IMR-90 (cell line): Measurements from ENCODE around the gene FFAR3. TPM values are rescaled to one million over a fixed set of nuclear protein-coding genes. Genes with fewer than 3 reads are reported as not detected.
A peak's percentile ranks its signal among the peaks of the same experiment; 100 is the strongest.

ENCODE experiments used
- ATAC-seq: fragments of 200-7000 bp; cut with Tn5 transposase; 2 replicates; pipeline ENCODE4 v1.9.1; 2020; ENCODE audit warnings: low read depth, mild to moderate bottlenecking, moderate library complexity
- BruUV-seq: library from RNA; stranded (reverse); fragments of 400-500 nt; replicated peaks from 2 replicates; lab custom pipeline; 2021; lab: Mats Ljungman, UMichigan
- CTCF ChIA-PET: fragments of 300-600 bp; formaldehyde crosslinking; extraction: SDS; loops from one replicate; lab custom pipeline; 2021; ENCODE audit warnings: antibody characterized with exemption; lab: Yijun Ruan, JAX
- POLR2A ChIA-PET: fragments of 300-600 bp; sonication (Branson Sonifier 250); formaldehyde crosslinking; loops from one replicate; lab custom pipeline; 2022; ENCODE audit warnings: antibody characterized with exemption; ENCODE audit not compliant: unreplicated experiment; lab: Charles Lee
- DNase-seq: peaks from one replicate; pipeline ENCODE4 v3.0.0; 2013
- H2AFZ ChIP-seq: replicated peaks from 2 replicates; pipeline ENCODE3; 2013; ENCODE audit warnings: low read length, mild to moderate bottlenecking; ENCODE audit not compliant: poor library complexity
- H2AK5ac ChIP-seq: 2 replicates; pipeline ENCODE4 v1.6.1; 2013; ENCODE audit warnings: low read depth, low read length, inconsistent platforms
- H2AK9ac ChIP-seq: replicated peaks from 2 replicates; pipeline ENCODE3; 2013; ENCODE audit warnings: mild to moderate bottlenecking, low read depth, low read length, moderate library complexity; ENCODE audit not compliant: poor library complexity
- H2BK120ac ChIP-seq: 2 replicates; pipeline ENCODE4 v1.6.1; 2013; ENCODE audit warnings: low read depth, low read length, inconsistent platforms
- H2BK15ac ChIP-seq: 3 replicates; pipeline ENCODE4 v1.6.1; 2013; ENCODE audit warnings: low read depth, low read length, inconsistent platforms
- H2BK20ac ChIP-seq: 2 replicates; pipeline ENCODE4 v1.6.1; 2013; ENCODE audit warnings: low read depth, mild to moderate bottlenecking, inconsistent platforms, low read length, moderate library complexity
- H2BK5ac ChIP-seq: 2 replicates; pipeline ENCODE4 v1.6.1; 2013; ENCODE audit warnings: mild to moderate bottlenecking, low read depth, low read length, inconsistent platforms; ENCODE audit not compliant: poor library complexity, severe bottlenecking
- H3K14ac ChIP-seq: replicated peaks from 2 replicates; pipeline ENCODE4 v1.6.1; 2013; ENCODE audit warnings: low read depth, low read length, inconsistent platforms
- H3K18ac ChIP-seq: 2 replicates; pipeline ENCODE4 v1.6.1; 2013; ENCODE audit warnings: low read depth, low read length, control low read depth
- H3K23ac ChIP-seq: 2 replicates; pipeline ENCODE4 v1.6.1; 2013; ENCODE audit warnings: low read depth, low read length, inconsistent platforms
- H3K27ac ChIP-seq: 2 replicates; pipeline ENCODE4 v1.5.1; 2013; ENCODE audit warnings: mild to moderate bottlenecking, control low read depth, low read length; ENCODE audit not compliant: insufficient read depth
- H3K27me3 ChIP-seq: 2 replicates; pipeline ENCODE4 v1.6.1; 2013; ENCODE audit warnings: low read length; ENCODE audit not compliant: control insufficient read depth, insufficient read depth
- H3K36me3 ChIP-seq: 2 replicates; pipeline ENCODE4 v1.6.1; 2013; ENCODE audit warnings: low read length, mixed read lengths; ENCODE audit not compliant: control insufficient read depth, insufficient read depth
- H3K4ac ChIP-seq: 2 replicates; pipeline ENCODE4 v1.6.1; 2013; ENCODE audit warnings: low read depth, low read length, inconsistent platforms
- H3K4me1 ChIP-seq: 2 replicates; pipeline ENCODE4 v1.6.1; 2013; ENCODE audit warnings: low read length, mixed read lengths; ENCODE audit not compliant: control insufficient read depth, insufficient read depth
- H3K4me2 ChIP-seq: 2 replicates; pipeline ENCODE4 v1.6.1; 2013; ENCODE audit warnings: low read depth, mild to moderate bottlenecking, control low read depth, low read length, moderate library complexity
- H3K4me3 ChIP-seq: 2 replicates; pipeline ENCODE4 v1.5.1; 2013; ENCODE audit warnings: low read depth, mild to moderate bottlenecking, control low read depth, low read length, moderate library complexity; ENCODE audit not compliant: insufficient read depth
- H3K56ac ChIP-seq: 2 replicates; pipeline ENCODE4 v1.6.1; 2013; ENCODE audit warnings: low read length, inconsistent platforms; ENCODE audit not compliant: insufficient read depth; ENCODE audit errors: extremely low read depth
- H3K79me1 ChIP-seq, 2 experiments: 2 replicates each; pipeline ENCODE4 v1.6.1; 2013; ENCODE audit warnings: low read length in 2 of 2, inconsistent platforms in 1 of 2, low read depth in 1 of 2
- H3K9ac ChIP-seq: 2 replicates; pipeline ENCODE4 v1.6.1; 2013; ENCODE audit warnings: low read depth, low read length, control low read depth
- H3K9me1 ChIP-seq: 2 replicates; pipeline ENCODE4 v1.6.1; 2013; ENCODE audit warnings: low read length, inconsistent platforms; ENCODE audit not compliant: insufficient read depth
- H3K9me3 ChIP-seq: 2 replicates; pipeline ENCODE4 v1.6.1; 2013; ENCODE audit warnings: low read length; ENCODE audit not compliant: control insufficient read depth, insufficient read depth
- H4K20me1 ChIP-seq: 2 replicates; pipeline ENCODE4 v1.6.1; 2013; ENCODE audit warnings: low read length, inconsistent platforms; ENCODE audit not compliant: insufficient read depth
- H4K5ac ChIP-seq: 2 replicates; pipeline ENCODE4 v1.6.1; 2013; ENCODE audit warnings: mild to moderate bottlenecking, low read depth, low read length, control low read depth
- H4K8ac ChIP-seq, 2 experiments: 2 replicates each; pipeline ENCODE4 v1.6.1; 2013; ENCODE audit warnings: low read depth in 2 of 2, low read length in 2 of 2, control low read depth in 1 of 2, inconsistent platforms in 1 of 2
- H4K91ac ChIP-seq: 2 replicates; pipeline ENCODE4 v1.6.1; 2013; ENCODE audit warnings: low read depth, low read length, inconsistent platforms; ENCODE audit not compliant: insufficient read depth
- BHLHE40 ChIP-seq: fragments of 150-350 bp; IDR thresholded peaks from 2 replicates; pipeline ENCODE4 v1.6.1; 2016; ENCODE audit warnings: mild to moderate bottlenecking, low read depth, low read length
- CHD1 ChIP-seq: IDR thresholded peaks from 2 replicates; pipeline ENCODE4 v1.6.1; 2012; ENCODE audit warnings: low read depth, low read length, improper control_type of control experiment
- ELK1 ChIP-seq: fragments of 150-350 bp; IDR thresholded peaks from 2 replicates; pipeline ENCODE4 v1.6.1; 2016; ENCODE audit warnings: low read depth, mild to moderate bottlenecking, low read length, moderate library complexity, borderline replicate concordance
- FOS ChIP-seq: fragments of 150-350 bp; IDR thresholded peaks from 2 replicates; pipeline ENCODE4 v1.6.1; 2016; ENCODE audit warnings: low read depth, low read length
- MAFK ChIP-seq: IDR thresholded peaks from 2 replicates; pipeline ENCODE4 v1.6.1; 2012; ENCODE audit warnings: low read depth, low read length, improper control_type of control experiment
- MAZ ChIP-seq: IDR thresholded peaks from 2 replicates; pipeline ENCODE4 v1.6.1; 2012; ENCODE audit warnings: low read depth, mild to moderate bottlenecking, low read length, improper control_type of control experiment, moderate library complexity, borderline replicate concordance
- MXI1 ChIP-seq: IDR thresholded peaks from 2 replicates; pipeline ENCODE4 v1.6.1; 2012; ENCODE audit warnings: low read depth, mild to moderate bottlenecking, low read length, moderate library complexity, borderline replicate concordance
- POLR2A ChIP-seq: IDR thresholded peaks from 2 replicates; pipeline ENCODE4 v1.6.1; 2012; ENCODE audit warnings: mild to moderate bottlenecking, low read depth, low read length
- RCOR1 ChIP-seq: IDR thresholded peaks from 2 replicates; pipeline ENCODE4 v1.6.1; 2012; ENCODE audit warnings: mild to moderate bottlenecking, low read length, improper control_type of control experiment; ENCODE audit not compliant: insufficient replicate concordance
- RFX5 ChIP-seq: IDR thresholded peaks from 2 replicates; pipeline ENCODE4 v1.8.0; 2012; ENCODE audit warnings: low read depth, mild to moderate bottlenecking, low read length, moderate library complexity
- SMC3 ChIP-seq: fragments of 150-350 bp; IDR thresholded peaks from 2 replicates; pipeline ENCODE4 v1.6.1; 2016; ENCODE audit warnings: low read depth, mild to moderate bottlenecking, antibody characterized with exemption, low read length, moderate library complexity
- USF2 ChIP-seq: fragments of 150-350 bp; IDR thresholded peaks from 2 replicates; pipeline ENCODE4 v1.6.1; 2017; ENCODE audit warnings: mild to moderate bottlenecking, antibody characterized with exemption, low read length, low read depth
- WGBS, 2 experiments: methylation state at CpG; one replicate each; pipeline versions ENCODE4 v1.1.5 to v1.1.7; 2013; ENCODE audit warnings: missing lambda C conversion rate in 2 of 2; ENCODE audit not compliant: insufficient read length in 1 of 2; ENCODE audit errors: extremely low coverage in 2 of 2; 5-methylcytosine and 5-hydroxymethylcytosine counted together
- dilution Hi-C: fragments of 300-500 bp; cut with HindIII; formaldehyde crosslinking; loops from one replicate; pipeline ENCODE4 v1.14.3; 2018; ENCODE audit warnings: low sequenced_read_pairs; ENCODE audit not compliant: unreplicated experiment
- in situ Hi-C: fragments of 300-500 bp; cut with MboI; formaldehyde crosslinking; loops from 3 replicates; pipeline ENCODE4 v1.14.3; 2019; ENCODE audit warnings: low sequenced_read_pairs, inconsistent platforms, mixed read lengths
- intact Hi-C: fragments of 100-400 bp; cut with micrococcal nuclease; formaldehyde crosslinking; loops from 2 replicates; pipeline ENCODE4 v1.10.0; 2022
- polyA plus RNA-seq, 3 experiments: library from polyadenylated mRNA; depleted of rRNA; stranded (reverse); fragments of >200 nt; gene quantifications; 2 replicates each; pipeline ENCODE4 v1.2.3, GENCODE V29; 2012; ENCODE audit warnings: low replicate concordance in 1 of 3
- total RNA-seq: library from RNA; depleted of rRNA; stranded (reverse); fragments of >200 nt; gene quantifications from 2 replicates; pipeline ENCODE4 v1.2.3, GENCODE V29; 2012
- TF ChIP-seq, protein P1 (sequence below): conservative IDR thresholded peaks from 2 replicates; pipeline ENCODE4 v1.5.1; 2012; ENCODE audit warnings: mild to moderate bottlenecking, low read depth, low read length, improper control_type of control experiment

FFAR3 gene
- total and polyA plus RNA-seq, 2 of the 4 experiments (the other 2 are of a cell fraction): not detected

DNA sequence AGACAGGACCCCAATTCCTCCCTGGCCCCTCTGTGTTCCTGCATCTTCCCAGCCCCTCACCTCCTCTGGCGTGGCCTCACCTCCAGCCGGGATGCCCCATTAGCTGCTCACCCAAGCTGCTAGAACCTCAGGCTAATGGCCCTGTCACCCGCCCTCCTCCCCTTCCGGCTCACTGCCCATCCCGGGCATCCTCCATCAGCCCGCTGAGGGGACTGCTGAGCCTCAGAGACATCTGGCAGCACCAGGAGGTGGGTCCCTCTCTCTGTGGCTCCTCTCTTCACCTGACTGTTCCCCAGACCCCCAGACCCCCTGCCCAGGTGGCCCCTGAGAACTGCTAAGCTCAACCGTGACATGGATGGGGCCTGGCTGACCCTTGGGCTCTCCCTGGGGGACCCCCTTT is 7.7 kb upstream of the FFAR3 start (continued):
- TF ChIP-seq RCOR1 (no peak), SMC3 (no peak), MXI1 (no peak)

GRCh38 chr19:35351411-35352176 is 6.7 kb upstream of the FFAR3 start:
- Histone ChIP-seq H3K9me1 (no peaks in the 10 kb centered on the region), H3K23ac (no peak overlapping the region), H2BK20ac (no peak overlapping the region), H3K56ac (no peak overlapping the region), H2BK15ac (no peak overlapping the region), H3K27me3 (peaks cover 15% of the 10 kb centered on the region), H4K5ac (no peak overlapping the region), H3K79me1 (no peaks in the 10 kb centered on the region), H3K14ac (no peak overlapping the region), H3K4me3 (no peak overlapping the region), H2BK5ac (no peak overlapping the region), H2AFZ (no peak overlapping the region), H4K20me1 (no peaks in the 10 kb centered on the region), H3K36me3 (no peaks in the 10 kb centered on the region), H2AK5ac (no peak overlapping the region), H3K27ac (no peak overlapping the region), H3K4ac (no peak overlapping the region), H4K91ac (no peak overlapping the region), H3K9ac (no peak overlapping the region), H4K8ac (no peak overlapping the region), H3K9me3 (no peaks in the 10 kb centered on the region), H2BK120ac (no peak overlapping the region), H3K4me1 (no peaks in the 10 kb centered on the region), H2AK9ac (peak overlapping the region; percentile 42), H3K4me2 (no peak overlapping the region), H3K18ac (no peak overlapping the region)
- CTCF ChIA-PET: no interaction called here
- in situ Hi-C loops: no loop called here
- ATAC-seq: no peak
- no TSS peak for BruUV-seq
- POLR2A ChIA-PET: no interaction called here
- dilution Hi-C loops: no loop called here
- no peak for DNase-seq
- intact Hi-C loops: loop anchor here (1.0 to 10.0 kb wide), 4 partner anchors 113 to 277 kb away; partner anchors contain the start of genes RBM42 and TMEM147
- 86% methylated on average over 17 of the region's 47 CpGs; no CpG with 5 or more reads in 1 of the 2 experiments for WGBS, 2 experiments
- TF ChIP-seq ELK1 (no peak), RFX5 (no peak), MAZ (no peak), FOS (no peak), POLR2A (no peak), USF2 (no peak), BHLHE40 (no peak), MXI1 (no peak), SMC3 (no peak), CHD1 (no peak), MAFK (no peak)
- TF ChIP-seq, protein P1, sequence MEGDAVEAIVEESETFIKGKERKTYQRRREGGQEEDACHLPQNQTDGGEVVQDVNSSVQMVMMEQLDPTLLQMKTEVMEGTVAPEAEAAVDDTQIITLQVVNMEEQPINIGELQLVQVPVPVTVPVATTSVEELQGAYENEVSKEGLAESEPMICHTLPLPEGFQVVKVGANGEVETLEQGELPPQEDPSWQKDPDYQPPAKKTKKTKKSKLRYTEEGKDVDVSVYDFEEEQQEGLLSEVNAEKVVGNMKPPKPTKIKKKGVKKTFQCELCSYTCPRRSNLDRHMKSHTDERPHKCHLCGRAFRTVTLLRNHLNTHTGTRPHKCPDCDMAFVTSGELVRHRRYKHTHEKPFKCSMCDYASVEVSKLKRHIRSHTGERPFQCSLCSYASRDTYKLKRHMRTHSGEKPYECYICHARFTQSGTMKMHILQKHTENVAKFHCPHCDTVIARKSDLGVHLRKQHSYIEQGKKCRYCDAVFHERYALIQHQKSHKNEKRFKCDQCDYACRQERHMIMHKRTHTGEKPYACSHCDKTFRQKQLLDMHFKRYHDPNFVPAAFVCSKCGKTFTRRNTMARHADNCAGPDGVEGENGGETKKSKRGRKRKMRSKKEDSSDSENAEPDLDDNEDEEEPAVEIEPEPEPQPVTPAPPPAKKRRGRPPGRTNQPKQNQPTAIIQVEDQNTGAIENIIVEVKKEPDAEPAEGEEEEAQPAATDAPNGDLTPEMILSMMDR: no peak
